RWPE1 (cell line): Measurements from ENCODE around the gene CRYBG3.
"Not testable (repeated sequence)": the region's sequence is repeated elsewhere in the genome, so short reads cannot be mapped to it uniquely, and the experiment has no call there.

ENCODE experiments used
- CTCF ChIA-PET: fragments of 350-600 bp; sonication (Branson Sonifier 250); formaldehyde crosslinking; extraction: SDS; loops from one replicate; lab custom pipeline; 2021; lab: Yijun Ruan, JAX
- POLR2A ChIA-PET: fragments of 400-600 bp; formaldehyde crosslinking; extraction: SDS; loops from one replicate; lab custom pipeline; 2020; ENCODE audit warnings: antibody characterized with exemption; ENCODE audit not compliant: low non-redundant PET; lab: Yijun Ruan, JAX
- DNase-seq: peaks from one replicate; pipeline ENCODE4 v3.0.0; 2012; ENCODE audit warnings: low spot score
- H3K27ac ChIP-seq: fragments of 450-650 bp; 2 replicates; pipeline ENCODE4 v1.5.1; 2017
- CTCF ChIP-seq: fragments of 450-650 bp; conservative IDR thresholded peaks from 2 replicates; pipeline ENCODE4 v1.5.1; 2017; ENCODE audit warnings: low read depth, mild to moderate bottlenecking

The CRYBG3 gene

GRCh38 chr3:97896547-97896946 is 74.7 kb downstream of the CRYBG3 start:
- ChIA-PET CTCF (no interaction called here), POLR2A (no interaction called here)
- DNase-seq = no peak
- no peak for TF ChIP-seq CTCF
- H3K27ac ChIP-seq = no peak overlapping the region

GRCh38 chr3:97899331-97899730 is 77.5 kb downstream of the CRYBG3 start:
- TF ChIP-seq CTCF = no peak
- ChIA-PET CTCF (no interaction called here), POLR2A (no interaction called here)
- H3K27ac ChIP-seq = no peak overlapping the region
- DNase-seq = no peak

- ChIA-PET POLR2A (no interaction called here), CTCF (interaction anchor here (0.5 to 0.6 kb wide), 2 partner anchors 25 to 121 kb away, joined by 3 to 4 read pairs; no protein-coding TSS in a partner anchor)
- no peak overlapping the region for H3K27ac ChIP-seq
- DNase-seq = no peak
- no peak for TF ChIP-seq CTCF
Observed at GRCh38 chr3:97901313-97902248, 79.8 kb downstream of the CRYBG3 start.

- H3K27ac ChIP-seq = peak overlapping the region; percentile 40
- CTCF ChIA-PET, POLR2A ChIA-PET, DNase-seq: not testable (repeated sequence)
Observed at GRCh38 chr3:97909830-97910229, 88.0 kb downstream of the CRYBG3 start.

- CTCF ChIA-PET, DNase-seq: not testable (repeated sequence)
- H3K27ac ChIP-seq = peak overlapping the region; percentile 40
Observed at GRCh38 chr3:97910236-97910831, 88.5 kb downstream of the CRYBG3 start.

GRCh38 chr3:97910931-97911351 is 89.1 kb downstream of the CRYBG3 start:
- ChIA-PET POLR2A (no interaction called here), CTCF (no interaction called here)
- no peak for TF ChIP-seq CTCF
- H3K27ac ChIP-seq = no peak overlapping the region
- no peak for DNase-seq

More at GRCh38 chr3:97910236-97910831, 88.5 kb downstream of the CRYBG3 start:
- POLR2A ChIA-PET = not testable (repeated sequence)

GRCh38 chr3:97911459-97911858 is 89.6 kb downstream of the CRYBG3 start:
- POLR2A ChIA-PET = no interaction called here

More at GRCh38 chr3:97911459-97911858, 89.6 kb downstream of the CRYBG3 start:
- no peak for DNase-seq
- CTCF ChIA-PET = no interaction called here
- H3K27ac ChIP-seq = no peak overlapping the region
- no peak for TF ChIP-seq CTCF
